GM12801 (cell line): ENCODE measurements around the gene SPATA18.

Source experiments
- CTCF ChIP-seq: IDR thresholded peaks from one replicate; pipeline ENCODE4 v1.5.1; 2011; ENCODE audit warnings: control low read depth; ENCODE audit not compliant: insufficient read length; ENCODE audit errors: extremely low read depth

Gene SPATA18

GRCh38 chr4:52079659-52080058 lies 28.6 kb downstream of the SPATA18 start:
- no peak for TF ChIP-seq CTCF

- no peak for TF ChIP-seq CTCF
These were observed 30.1 kb downstream of the SPATA18 start for GRCh38 chr4:52081216-52081615.

GRCh38 chr4:52091801-52092200 lies 40.7 kb downstream of the SPATA18 start:
- no peak for TF ChIP-seq CTCF

GRCh38 chr4:52093466-52093865 lies 42.4 kb downstream of the SPATA18 start:
- TF ChIP-seq CTCF: no peak

GRCh38 chr4:52094376-52095145 lies 43.5 kb downstream of the SPATA18 start:
- no peak for TF ChIP-seq CTCF

GRCh38 chr4:52095374-52095773 lies 44.3 kb downstream of the SPATA18 start:
- no peak for TF ChIP-seq CTCF

GRCh38 chr4:52096048-52096447 lies 44.9 kb downstream of the SPATA18 start:
- TF ChIP-seq CTCF: no peak
